GM19438 (cell line): ENCODE data around the gene CARD11.
"Not testable (repeated sequence)": the region's sequence is repeated elsewhere in the genome, so short reads cannot be mapped to it uniquely, and the experiment has no call there.

Source experiments
- ATAC-seq: cut with Tn5 transposase; IDR thresholded peaks from one replicate; pipeline ENCODE4 v1.9.1; 2021; ENCODE audit warnings: low read depth; ENCODE audit not compliant: unreplicated experiment

The CARD11 gene

GRCh38 chr7:2968616-2969397, 74.9 kb downstream of the CARD11 start:
- ATAC-seq: no peak

- no peak for ATAC-seq
These were observed 75.5 kb downstream of the CARD11 start for GRCh38 chr7:2968176-2968575.

- ATAC-seq: no peak
These were observed 76.0 kb downstream of the CARD11 start for GRCh38 chr7:2967705-2968104.

DNA sequence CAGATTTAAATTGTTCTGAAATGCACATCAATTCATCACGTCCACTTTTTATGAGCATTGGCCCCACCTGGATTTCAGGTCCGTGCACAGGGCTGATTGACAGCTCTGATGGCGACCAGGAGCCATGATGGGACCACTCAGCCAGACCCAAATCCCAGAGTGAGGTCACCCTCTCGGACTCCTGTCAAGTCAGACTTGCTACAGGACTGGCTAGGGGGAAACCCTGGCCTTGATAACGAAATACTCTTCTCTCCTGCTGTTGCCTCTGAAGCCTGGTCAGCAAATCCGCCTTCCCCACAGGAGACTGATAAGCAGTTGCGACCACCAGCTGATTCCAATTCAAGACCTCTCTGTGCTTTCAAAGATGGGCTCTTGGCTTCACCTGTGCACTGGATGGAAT, 76.4 kb downstream of the CARD11 start:
- no peak for ATAC-seq

DNA sequence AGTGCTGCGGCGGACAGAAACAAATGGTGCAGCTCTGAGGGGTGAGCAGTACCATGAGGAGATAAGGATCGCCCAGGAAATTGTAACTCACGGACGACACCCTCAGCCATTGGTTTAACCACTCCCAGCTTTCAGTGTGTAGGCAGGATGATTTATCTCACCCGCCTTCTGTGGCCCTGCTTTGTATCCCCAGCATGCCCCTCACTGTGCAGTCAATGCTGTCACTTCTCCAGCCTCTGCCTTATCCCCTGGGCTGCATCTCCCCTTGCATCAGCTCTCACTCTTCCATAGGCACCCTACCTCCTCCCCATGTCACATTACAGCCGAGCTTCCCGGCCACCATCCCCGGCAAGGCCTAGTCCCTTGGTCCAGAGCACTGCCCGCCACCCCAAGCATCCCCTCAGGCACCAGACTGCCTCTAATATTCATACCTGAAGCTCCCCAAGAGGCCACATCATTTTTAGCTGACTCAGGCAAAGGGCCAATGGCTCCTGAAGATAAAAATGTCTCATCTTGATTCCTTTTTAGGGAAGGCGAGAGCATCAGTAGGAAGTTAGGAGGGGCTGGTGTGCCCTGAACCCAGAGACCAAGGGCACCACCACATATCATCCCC, 77.1 kb downstream of the CARD11 start:
- ATAC-seq: no peak

GRCh38 chr7:2965745-2966270, 77.9 kb downstream of the CARD11 start:
- ATAC-seq: no peak

- ATAC-seq: no peak
These were observed 78.4 kb downstream of the CARD11 start for GRCh38 chr7:2965301-2965700.

DNA sequence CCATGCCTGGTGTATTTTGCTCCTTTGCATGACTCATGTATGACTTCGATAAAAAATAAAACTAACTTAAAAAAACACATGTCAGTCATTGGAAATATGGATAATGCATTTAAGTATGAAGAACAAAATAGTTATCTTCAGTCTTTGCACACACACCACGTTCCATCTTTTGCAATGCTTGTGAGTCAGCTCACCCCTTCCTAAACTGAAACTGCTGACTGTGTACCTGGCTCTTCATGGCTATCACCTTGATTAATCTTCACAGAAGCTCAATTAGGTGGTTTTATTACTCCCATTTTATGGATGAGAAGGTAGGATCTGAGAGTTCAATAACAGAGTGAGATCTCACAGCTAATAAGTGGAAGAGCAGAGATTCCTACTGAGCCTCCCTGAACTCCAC, 79.5 kb downstream of the CARD11 start:
- no peak for ATAC-seq

DNA sequence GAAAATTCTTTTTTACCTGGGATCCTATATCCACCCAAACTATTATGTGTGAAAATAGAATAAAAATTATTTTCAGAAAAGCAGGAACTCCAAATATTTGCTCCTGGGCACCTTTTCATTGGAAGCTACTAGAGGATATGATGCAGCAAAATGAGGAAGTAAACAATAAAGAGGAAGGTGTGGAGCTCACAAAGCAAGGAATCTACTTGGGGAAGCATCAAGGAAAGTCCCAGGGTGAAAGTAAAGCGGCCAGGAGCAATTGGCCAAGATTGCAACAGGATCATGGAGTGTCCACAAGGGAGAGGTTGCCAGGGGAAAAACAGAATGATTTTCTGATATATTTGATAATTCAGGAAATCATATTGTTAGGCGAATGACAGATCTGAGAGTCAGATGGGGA, 80.8 kb downstream of the CARD11 start:
- ATAC-seq: no peak

- ATAC-seq: no peak
These were observed 83.7 kb downstream of the CARD11 start for GRCh38 chr7:2959828-2960599.

GRCh38 chr7:2959103-2959680, 84.5 kb downstream of the CARD11 start:
- no peak for ATAC-seq

DNA sequence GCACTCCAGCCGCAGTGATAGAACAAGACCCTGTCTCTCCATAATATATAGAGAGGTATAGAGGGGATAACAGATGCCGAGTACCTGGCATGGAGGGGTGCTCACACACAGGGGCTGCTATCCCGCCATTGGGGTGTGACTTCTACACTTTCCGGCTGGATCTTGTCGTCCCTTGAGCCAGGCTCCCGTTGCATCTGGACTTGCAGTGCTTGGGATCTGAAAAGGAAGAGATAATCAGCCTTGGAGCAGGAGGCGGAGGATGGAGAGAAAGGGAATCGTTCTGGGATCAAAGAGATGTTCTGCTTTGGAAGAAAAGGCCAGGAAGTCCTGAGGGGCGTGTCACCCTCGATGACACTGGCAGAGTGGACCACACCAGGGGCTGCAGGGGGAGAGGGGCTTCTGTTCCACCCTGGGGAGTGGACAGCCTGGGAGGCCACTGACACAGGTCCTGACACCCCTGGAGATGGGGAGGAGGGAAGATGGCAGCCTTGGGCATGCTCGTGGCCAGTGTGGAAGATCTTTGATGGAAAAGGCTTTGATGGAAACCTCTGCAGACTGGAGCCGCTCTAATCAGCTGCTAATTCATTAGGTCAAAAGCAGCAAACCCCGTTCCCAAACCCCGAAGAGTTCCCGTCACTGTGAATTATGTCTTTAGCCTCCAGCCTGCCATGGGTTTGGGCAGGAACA, 85.1 kb downstream of the CARD11 start:
- ATAC-seq: no peak

GRCh38 chr7:2957369-2957727, 86.3 kb downstream of the CARD11 start:
- not testable (repeated sequence) for ATAC-seq

GRCh38 chr7:2956526-2957368, 86.9 kb downstream of the CARD11 start:
- ATAC-seq: no peak

DNA sequence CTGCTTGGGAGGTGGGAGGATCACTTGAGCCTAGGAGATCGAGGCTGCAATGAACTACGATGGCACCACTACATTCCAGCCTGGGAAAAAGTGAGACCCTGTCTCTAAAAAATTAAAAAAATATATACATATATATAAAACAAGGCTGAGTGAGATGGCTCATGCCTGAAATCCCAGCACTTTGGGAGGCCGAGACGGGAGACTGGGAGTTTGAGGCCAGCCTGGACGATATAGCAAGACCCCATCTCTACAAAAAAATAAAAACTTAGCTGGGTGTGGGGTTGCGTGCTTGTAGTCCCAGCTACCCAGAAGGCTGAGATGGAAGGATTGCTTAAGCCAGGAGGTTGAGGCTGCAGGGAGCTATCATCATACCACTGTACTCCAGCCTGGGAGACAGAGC, 87.6 kb downstream of the CARD11 start:
- no peak for ATAC-seq

GRCh38 chr7:2955269-2955668, 88.4 kb downstream of the CARD11 start:
- ATAC-seq: no peak

GRCh38 chr7:2954433-2954853, 89.2 kb downstream of the CARD11 start:
- no peak for ATAC-seq

DNA sequence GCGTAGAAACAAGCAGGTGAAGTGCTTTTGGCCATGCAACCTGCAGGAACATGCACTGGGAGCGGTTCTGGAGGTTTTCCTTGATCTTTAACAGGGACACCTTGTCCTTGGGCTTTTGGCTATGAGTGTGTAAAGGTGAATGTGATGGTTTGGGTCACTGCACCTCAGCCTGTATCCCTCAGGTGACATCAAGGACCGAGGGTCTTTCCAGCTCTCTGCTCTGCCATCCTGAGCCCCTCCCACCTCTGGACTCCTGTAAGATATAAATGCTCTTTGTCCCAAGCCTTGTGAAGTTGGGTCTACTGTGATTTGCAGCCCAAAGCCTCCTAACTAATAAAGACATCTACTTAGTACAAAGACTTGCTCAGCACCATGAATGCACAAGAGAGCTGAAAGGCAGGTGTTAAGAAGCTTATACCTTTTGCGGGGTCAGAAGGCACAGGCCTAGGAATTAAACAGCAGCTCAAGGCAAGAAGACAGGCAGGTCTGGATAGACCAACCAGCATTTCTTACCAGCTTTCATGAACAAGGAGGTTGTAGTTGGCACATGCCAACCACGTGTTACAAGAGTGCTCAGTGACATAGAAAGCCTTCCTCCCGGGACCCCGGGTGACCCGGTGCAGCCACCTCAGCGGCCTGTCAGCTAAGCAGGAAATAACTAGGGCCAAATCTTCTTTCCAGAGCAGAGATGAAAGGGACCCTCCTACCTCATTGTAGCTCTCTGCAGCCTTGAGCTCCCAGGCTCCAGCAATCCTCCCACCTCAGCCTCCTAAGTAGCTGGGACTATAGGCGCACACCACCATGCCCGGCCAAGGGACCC, 89.9 kb downstream of the CARD11 start:
- ATAC-seq: no peak

- ATAC-seq: no peak
These were observed 90.6 kb downstream of the CARD11 start for GRCh38 chr7:2953099-2953498.
